SK-N-SH (cell line): ENCODE data around the gene SNX24.

Experiments
- FOXJ3 ChIP-seq: sonication (generic); formaldehyde crosslinking; IDR thresholded peaks from 2 replicates; pipeline ENCODE4 v1.5.1; 2020; ENCODE audit warnings: mild to moderate bottlenecking, missing genetic modification reagents
- POLR2AphosphoS5 ChIP-seq: IDR thresholded peaks from 2 replicates; pipeline ENCODE4 v1.6.1; 2012; ENCODE audit warnings: low read depth, low read length

- TF ChIP-seq FOXJ3: no peak
- no peak for TF ChIP-seq POLR2AphosphoS5
Measured at GRCh38 chr5:122885045-122885517, 39.7 kb downstream of the SNX24 start.
